ENCODE results near the gene MTPN. TPM values are rescaled to one million over a fixed set of nuclear protein-coding genes. Genes with fewer than 3 reads are reported as not detected.

The MTPN gene
- total RNA-seq, 4 donors from 2014 or later, result 59.6 to 83.3 (median 71.2) TPM

- H3K4me3 ChIP-seq (ENCODE audit: low read depth, poor library complexity, severe bottlenecking), result no peak overlapping the region
- intact Hi-C loops (cut with DNase I; ENCODE audit: low total_unique reads), result no loop called here
- WGBS, 2 donors, result 74 to 75% methylated on average over 10 of the region's 10 CpGs
- TF ChIP-seq POLR2A (IDR thresholded peaks at IDR 0.05) (no peak), CTCF (IDR thresholded peaks at IDR 0.05) (no peak)
- no peak for DNase-seq (ENCODE audit: low spot score in 2 of 2)
Measured at GRCh38 chr7:135919071-135919841, 57.9 kb downstream of the MTPN start.

- H3K4me3 ChIP-seq (ENCODE audit: low read depth, poor library complexity, severe bottlenecking), result no peak overlapping the region
- 44 to 47% methylated on average over 5 of the region's 5 CpGs for WGBS, 2 donors
- TF ChIP-seq CTCF (IDR thresholded peaks at IDR 0.05) (no peak), POLR2A (IDR thresholded peaks at IDR 0.05) (no peak)
- no peak for DNase-seq (ENCODE audit: low spot score in 2 of 2)
- intact Hi-C loops (cut with DNase I; ENCODE audit: low total_unique reads), result no loop called here
Measured at GRCh38 chr7:135918134-135918533, 59.0 kb downstream of the MTPN start.

GRCh38 chr7:135917721-135918120 lies 59.4 kb downstream of the MTPN start:
- no peak for DNase-seq (ENCODE audit: low spot score in 2 of 2)
- intact Hi-C loops (cut with DNase I; ENCODE audit: low total_unique reads), result no loop called here
- H3K4me3 ChIP-seq (ENCODE audit: low read depth, poor library complexity, severe bottlenecking), result no peak overlapping the region
- 75 to 82% methylated on average over 7 of the region's 7 CpGs for WGBS, 2 donors
- TF ChIP-seq POLR2A (IDR thresholded peaks at IDR 0.05), result no peak
- TF ChIP-seq CTCF (IDR thresholded peaks at IDR 0.05), result no peak

- H3K4me3 ChIP-seq (ENCODE audit: low read depth, poor library complexity, severe bottlenecking), result no peak overlapping the region
- no peak for DNase-seq (ENCODE audit: low spot score in 2 of 2)
- TF ChIP-seq POLR2A (IDR thresholded peaks at IDR 0.05) (no peak), CTCF (IDR thresholded peaks at IDR 0.05) (no peak)
- intact Hi-C loops (cut with DNase I; ENCODE audit: low total_unique reads), result no loop called here
Measured at GRCh38 chr7:135914346-135914745, 62.8 kb downstream of the MTPN start.

- DNase-seq (ENCODE audit: low spot score in 2 of 2), result no peak
- WGBS, 2 donors, result 79 to 80% methylated on average over 2 of the region's 2 CpGs
- intact Hi-C loops (cut with DNase I; ENCODE audit: low total_unique reads), result no loop called here
- H3K4me3 ChIP-seq (ENCODE audit: low read depth, poor library complexity, severe bottlenecking), result no peak overlapping the region
- no peak for TF ChIP-seq POLR2A (IDR thresholded peaks at IDR 0.05)
- TF ChIP-seq CTCF (IDR thresholded peaks at IDR 0.05), result no peak
Measured at GRCh38 chr7:135913404-135913803, 63.8 kb downstream of the MTPN start.

- no peak overlapping the region for H3K4me3 ChIP-seq (ENCODE audit: low read depth, poor library complexity, severe bottlenecking)
- 68 to 72% methylated on average over 3 of the region's 3 CpGs for WGBS, 2 donors
- intact Hi-C loops (cut with DNase I; ENCODE audit: low total_unique reads), result no loop called here
Measured at GRCh38 chr7:135911099-135911498, 66.1 kb downstream of the MTPN start.

More at GRCh38 chr7:135911099-135911498, 66.1 kb downstream of the MTPN start:
- DNase-seq (ENCODE audit: low spot score in 2 of 2), result no peak
- TF ChIP-seq CTCF (IDR thresholded peaks at IDR 0.05) (no peak), POLR2A (IDR thresholded peaks at IDR 0.05) (no peak)

Measured in lower leg skin (tissue), 4 donors.